HEK293T (cell line): ENCODE data around the gene CNTN2.

ENCODE experiments used
- BHLHE40 ChIP-seq: fragments of 450-650 bp; IDR thresholded peaks from 2 replicates; pipeline ENCODE4 v1.6.1; 2016; ENCODE audit warnings: mild to moderate bottlenecking, moderate library complexity, borderline replicate concordance
- CTBP1 ChIP-seq: fragments of 450-650 bp; IDR thresholded peaks from 2 replicates; pipeline ENCODE4 v1.6.1; 2016; ENCODE audit warnings: borderline replicate concordance
- FOXA1 ChIP-seq: fragments of 450-650 bp; IDR thresholded peaks from 2 replicates; pipeline ENCODE4 v1.6.1; 2016; ENCODE audit warnings: mild to moderate bottlenecking
- FOXM1 ChIP-seq: fragments of 450-650 bp; IDR thresholded peaks from 2 replicates; pipeline ENCODE4 v1.6.1; 2017; ENCODE audit warnings: mild to moderate bottlenecking, borderline replicate concordance
- L3MBTL2 ChIP-seq: fragments of 450-650 bp; conservative IDR thresholded peaks from 2 replicates; pipeline ENCODE4 v1.6.1; 2016; ENCODE audit warnings: mild to moderate bottlenecking
- LEF1 ChIP-seq: fragments of 450-650 bp; IDR thresholded peaks from 2 replicates; pipeline ENCODE4 v1.6.1; 2017; ENCODE audit warnings: mild to moderate bottlenecking, borderline replicate concordance
- NFRKB ChIP-seq: fragments of 450-650 bp; IDR thresholded peaks from 2 replicates; pipeline ENCODE4 v1.6.1; 2016; ENCODE audit warnings: mild to moderate bottlenecking, moderate library complexity
- PKNOX1 ChIP-seq: fragments of 450-650 bp; IDR thresholded peaks from 2 replicates; pipeline ENCODE4 v1.6.1; 2016
- SP1 ChIP-seq: fragments of 450-650 bp; IDR thresholded peaks from 2 replicates; pipeline ENCODE4 v1.6.1; 2017
- SUZ12 ChIP-seq: fragments of 450-650 bp; IDR thresholded peaks from 2 replicates; pipeline ENCODE4 v1.6.1; 2016; ENCODE audit warnings: mild to moderate bottlenecking
- TARDBP ChIP-seq: fragments of 450-650 bp; IDR thresholded peaks from 2 replicates; pipeline ENCODE4 v1.6.1; 2016

- no peak for TF ChIP-seq PKNOX1
- TF ChIP-seq CTBP1 = no peak
- no peak for TF ChIP-seq L3MBTL2
- no peak for TF ChIP-seq LEF1
- TF ChIP-seq SUZ12 = no peak
- TF ChIP-seq BHLHE40 = no peak
- TF ChIP-seq TARDBP = no peak
- TF ChIP-seq SP1 = no peak
- TF ChIP-seq FOXA1 = no peak
- no peak for TF ChIP-seq NFRKB
- no peak for TF ChIP-seq FOXM1
These were observed 4.8 kb upstream of the CNTN2 start for GRCh38 chr1:205038132-205038786.
